ENCODE results near the gene HELLS.
A peak's percentile ranks its signal among the peaks of the same experiment; 100 is the strongest.
"Not testable (repeated sequence)": the region's sequence is repeated elsewhere in the genome, so short reads cannot be mapped to it uniquely, and the experiment has no call there.

Gene HELLS

GRCh38 chr10:94545391-94546048, at the start of gene HELLS:
Gene HELLS, plus strand, starts transcription at chr10:94545788. Its CDS starts 134 bp downstream, at chr10:94545922.
- peak; percentile 97 for DNase-seq

- no peak for DNase-seq
Measured at GRCh38 chr10:94496010-94496409, 49.6 kb upstream of the HELLS start.

- DNase-seq = no peak
Measured at GRCh38 chr10:94496646-94497045, 48.9 kb upstream of the HELLS start.

GRCh38 chr10:94500063-94500462, 45.5 kb upstream of the HELLS start:
- DNase-seq = peak; percentile 10

GRCh38 chr10:94521276-94522250, 24.0 kb upstream of the HELLS start:
- no peak for DNase-seq

- DNase-seq = no peak
Measured at GRCh38 chr10:94524146-94524545, 21.4 kb upstream of the HELLS start.

- no peak for DNase-seq
Measured at GRCh38 chr10:94524711-94525110, 20.9 kb upstream of the HELLS start.

GRCh38 chr10:94531550-94531949, 14.0 kb upstream of the HELLS start:
- not testable (repeated sequence) for DNase-seq

GRCh38 chr10:94533027-94533426, 12.6 kb upstream of the HELLS start:
- DNase-seq = no peak

- DNase-seq = not testable (repeated sequence)
Measured at GRCh38 chr10:94542282-94542681, 3.3 kb upstream of the HELLS start.

GRCh38 chr10:94546049-94546900, 687 bp downstream of the HELLS start:
- peak; percentile 69 for DNase-seq

- peak; percentile 15 for DNase-seq
Measured at GRCh38 chr10:94546901-94547185, 1.3 kb downstream of the HELLS start.

- no peak for DNase-seq
Measured at GRCh38 chr10:94549221-94549620, 3.6 kb downstream of the HELLS start.

- DNase-seq = not testable (repeated sequence)
Measured at GRCh38 chr10:94567714-94568307, 22.2 kb downstream of the HELLS start.

GRCh38 chr10:94571081-94571480, 25.5 kb downstream of the HELLS start:
- no peak for DNase-seq

GRCh38 chr10:94571528-94571927, 25.9 kb downstream of the HELLS start:
- DNase-seq = no peak

- no peak for DNase-seq
Measured at GRCh38 chr10:94578790-94579189, 33.2 kb downstream of the HELLS start.

GRCh38 chr10:94583124-94583523, 37.5 kb downstream of the HELLS start:
- DNase-seq = no peak

GRCh38 chr10:94591461-94592205, 46.0 kb downstream of the HELLS start:
- DNase-seq = no peak

- DNase-seq = no peak
Measured at GRCh38 chr10:94602729-94603515, 57.3 kb downstream of the HELLS start.

GRCh38 chr10:94607111-94607510, 61.5 kb downstream of the HELLS start:
- no peak for DNase-seq

Data from DMS53 (cell line).